Psoas muscle (tissue), 8 donors: ENCODE measurements around the gene LCE3D. TPM values are rescaled to one million over a fixed set of nuclear protein-coding genes. Genes with fewer than 3 reads are reported as not detected.

ENCODE experiments used
- ATAC-seq, 4 donors: fragments of 200-7000 bp; cut with Tn5 transposase; one replicate each; pipeline ENCODE4 v1.9.1; 2020; ENCODE audit warnings: moderate library complexity in 3 of 4, mild to moderate bottlenecking in 2 of 4
- DNase-seq, 2 donors: peaks; one replicate each; pipeline ENCODE4 v3.0.0-alpha.2; 2020
- H3K27ac ChIP-seq: fragments of 200-600 bp; one replicate; pipeline ENCODE4 v1.8.0; 2022
- H3K27me3 ChIP-seq, 3 donors: fragments of 200-600 bp in 1 of 3; one replicate each; pipeline versions ENCODE4 v1.6.1 to v1.8.0; 2013 to 2022; ENCODE audit warnings: low read length in 2 of 3, mild to moderate bottlenecking in 2 of 3, moderate library complexity in 1 of 3; ENCODE audit not compliant: insufficient read depth in 3 of 3
- H3K36me3 ChIP-seq, 2 donors: fragments of 200-600 bp in 1 of 2; one replicate each; pipeline versions ENCODE4 v1.6.1 to v1.8.0; 2013 to 2022; ENCODE audit warnings: low read depth in 1 of 2, mild to moderate bottlenecking in 1 of 2, moderate library complexity in 1 of 2; ENCODE audit not compliant: insufficient read depth in 1 of 2
- H3K4me1 ChIP-seq: fragments of 200-600 bp; one replicate; pipeline ENCODE4 v1.8.0; 2022
- H3K4me3 ChIP-seq: fragments of 200-600 bp; one replicate; pipeline ENCODE4 v1.8.0; 2022; ENCODE audit warnings: mild to moderate bottlenecking
- H3K9me3 ChIP-seq: fragments of 200-600 bp; one replicate; pipeline ENCODE4 v1.8.0; 2022
- WGBS, 3 donors: extraction: QIAGEN DNeasy Blood & Tissue Kit; methylation state at CpG; one replicate each; pipeline versions ENCODE4 v1.1.6 to v1.1.7; 2013; 5-methylcytosine and 5-hydroxymethylcytosine counted together
- intact Hi-C, 2 donors: fragments of 100-400 bp; cut with DNase I; formaldehyde crosslinking; loops; one replicate each; pipeline versions ENCODE4 v1.11.0 to v1.14.2; 2022
- polyA plus RNA-seq, 3 donors: library from polyadenylated mRNA; stranded (reverse); fragments of 200-250 nt; gene quantifications; one replicate each; pipeline ENCODE4 v1.2.3, GENCODE V29; 2013
- total RNA-seq, 4 donors: library from RNA; stranded (reverse); fragmentation: NEBNext Ultra II Directional in 2 of 4; extraction: Animal tissue kit (Norgen Biotek cat#: 25700) in 2 of 4; gene quantifications; one replicate each; pipeline versions ENCODE4 v1.2.1 to v1.2.4, GENCODE V29; 2021 to 2023
- TF ChIP-seq, protein P1 (sequence below): fragments of 200-600 bp; IDR thresholded peaks from one replicate; pipeline ENCODE4 v1.8.0; 2022; ENCODE audit warnings: antibody characterized with exemption
- donor health status: healthy with polysubstance abuse.
- donor health status: DM: no; HTN: no; CAD: no; lungs with moderate emphysema.
- donor health status: Bipolar disorder and iron deficiency.
- donor health status: healthy.
- donor health status: DM: yes; HTN: yes; CAD: no.
- donor health status: DM: no; HTN: no; CAD: no.
- donor health status: DM: no; HTN: no; CAD: no.
- donor health status: DM: yes; HTN: yes; CAD: no.

Gene LCE3D
- total and polyA plus RNA-seq, 7 donors: not detected

DNA sequence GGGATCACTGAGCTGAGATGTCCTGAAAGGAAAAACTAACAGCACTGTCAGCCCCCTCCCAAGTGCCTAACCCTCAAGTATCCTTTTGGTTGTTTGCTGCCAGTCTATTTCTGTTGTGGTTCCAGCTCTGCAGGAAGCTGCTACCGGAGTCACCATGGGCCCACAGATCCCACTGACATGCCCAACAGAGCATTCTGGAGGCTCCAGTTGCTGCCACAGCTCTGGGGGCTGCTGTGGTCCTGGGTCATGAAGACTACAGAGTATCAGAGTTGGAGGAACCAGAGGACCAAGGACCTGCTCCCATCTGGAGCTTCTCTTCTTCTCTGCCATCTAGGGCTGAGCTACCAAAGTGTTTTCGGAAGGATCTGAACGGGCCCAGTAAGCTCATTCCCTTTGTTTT is 41.7 kb upstream of the LCE3D start:
- intact Hi-C loops: no loop called here

DNA sequence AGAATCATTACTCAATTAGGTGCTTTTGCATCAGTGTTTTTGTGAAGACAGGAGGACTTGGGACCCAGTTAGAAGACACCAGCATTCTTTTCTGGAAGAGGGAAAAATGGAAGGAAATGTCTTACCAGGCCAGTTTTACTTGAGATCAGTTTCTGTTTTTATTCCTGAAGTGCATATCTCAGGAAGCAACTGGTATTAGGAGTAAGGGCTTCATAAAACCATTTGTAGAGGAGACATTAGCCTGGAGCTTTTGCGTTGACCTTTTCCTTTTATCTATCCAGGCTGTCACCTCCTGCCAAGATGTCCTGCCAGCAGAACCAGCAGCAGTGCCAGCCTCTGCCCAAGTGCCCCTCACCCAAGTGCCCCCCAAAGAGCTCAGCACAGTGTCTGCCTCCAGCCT is 33.2 kb upstream of the LCE3D start, which contains the start of gene LCE3B:
Gene LCE3B (plus strand): TSS at position 301 of the 400 bp plus-strand sequence. CDS start 0 bp downstream, at position 301.
- ATAC-seq (no peak), DNase-seq (no peak)
- Histone ChIP-seq H3K36me3 (no peaks in the 10 kb centered on the region), H3K27me3 (no peaks in the 10 kb centered on the region), H3K27ac (no peak within 1 kb of the TSS), H3K4me3 (no peak within 1 kb of the TSS), H3K4me1 (no peaks in the 10 kb centered on the region), H3K9me3 (peaks cover 9% of the 10 kb centered on the region)
- TF ChIP-seq, protein P1, sequence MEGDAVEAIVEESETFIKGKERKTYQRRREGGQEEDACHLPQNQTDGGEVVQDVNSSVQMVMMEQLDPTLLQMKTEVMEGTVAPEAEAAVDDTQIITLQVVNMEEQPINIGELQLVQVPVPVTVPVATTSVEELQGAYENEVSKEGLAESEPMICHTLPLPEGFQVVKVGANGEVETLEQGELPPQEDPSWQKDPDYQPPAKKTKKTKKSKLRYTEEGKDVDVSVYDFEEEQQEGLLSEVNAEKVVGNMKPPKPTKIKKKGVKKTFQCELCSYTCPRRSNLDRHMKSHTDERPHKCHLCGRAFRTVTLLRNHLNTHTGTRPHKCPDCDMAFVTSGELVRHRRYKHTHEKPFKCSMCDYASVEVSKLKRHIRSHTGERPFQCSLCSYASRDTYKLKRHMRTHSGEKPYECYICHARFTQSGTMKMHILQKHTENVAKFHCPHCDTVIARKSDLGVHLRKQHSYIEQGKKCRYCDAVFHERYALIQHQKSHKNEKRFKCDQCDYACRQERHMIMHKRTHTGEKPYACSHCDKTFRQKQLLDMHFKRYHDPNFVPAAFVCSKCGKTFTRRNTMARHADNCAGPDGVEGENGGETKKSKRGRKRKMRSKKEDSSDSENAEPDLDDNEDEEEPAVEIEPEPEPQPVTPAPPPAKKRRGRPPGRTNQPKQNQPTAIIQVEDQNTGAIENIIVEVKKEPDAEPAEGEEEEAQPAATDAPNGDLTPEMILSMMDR: no peak
- intact Hi-C loops: no loop called here
- WGBS, 3 donors: 79 to 89% methylated on average over 1 of the region's 1 CpG; no CpG with 5 or more reads in 1 of the 3 donors

More for the DNA sequence above, 41.7 kb upstream of the LCE3D start:
- H3K9me3 ChIP-seq: peaks cover 12% of the 10 kb centered on the region
- H3K27me3 ChIP-seq: no peaks in the 10 kb centered on the region
- no peak overlapping the region for H3K27ac ChIP-seq
- no peak overlapping the region for H3K4me3 ChIP-seq
- H3K36me3 ChIP-seq: no peaks in the 10 kb centered on the region
- DNase-seq (no peak), ATAC-seq (no peak)
- no peaks in the 10 kb centered on the region for H3K4me1 ChIP-seq
- TF ChIP-seq, protein P1: no peak
- 35 to 55% (median 50%) methylated on average over 3 of the region's 3 CpGs for WGBS, 3 donors

- intact Hi-C loops: no loop called here
- TF ChIP-seq, protein P1: no peak
- H3K4me1 ChIP-seq: no peaks in the 10 kb centered on the region
- H3K36me3 ChIP-seq: no peaks in the 10 kb centered on the region
- H3K27me3 ChIP-seq: no peaks in the 10 kb centered on the region
- H3K4me3 ChIP-seq: no peak within 1 kb of the TSS
- no peak for DNase-seq
- 66 to 76% methylated on average over 4 of the region's 4 CpGs; no CpG with 5 or more reads in 1 of the 3 donors for WGBS, 3 donors
- ATAC-seq: no peak
- no peak within 1 kb of the TSS for H3K27ac ChIP-seq
- H3K9me3 ChIP-seq: no peaks in the 10 kb centered on the region
Measured at GRCh38 chr1:152599934-152600333, 19.6 kb upstream of the LCE3D start, which contains the start of gene LCE3C. Gene LCE3C, plus strand, starts transcription at chr1:152600234. Its CDS starts 498 bp downstream, at chr1:152600732.

- no peak for ATAC-seq
- no peaks in the 10 kb centered on the region for H3K4me1 ChIP-seq
- intact Hi-C loops: no loop called here
- H3K4me3 ChIP-seq: no peak overlapping the region
- WGBS, 3 donors: 84 to 88% methylated on average over 2 of the region's 2 CpGs; no CpG with 5 or more reads in 1 of the 3 donors
- H3K27me3 ChIP-seq: no peaks in the 10 kb centered on the region
- H3K27ac ChIP-seq: no peak overlapping the region
- TF ChIP-seq, protein P1: no peak
- no peak for DNase-seq
- H3K36me3 ChIP-seq: no peaks in the 10 kb centered on the region
- no peaks in the 10 kb centered on the region for H3K9me3 ChIP-seq
Measured at GRCh38 chr1:152596986-152597385, 16.7 kb upstream of the LCE3D start.

GRCh38 chr1:152585586-152585985 is 5.3 kb upstream of the LCE3D start:
- ATAC-seq (no peak), DNase-seq (no peak)
- no peak overlapping the region for H3K27ac ChIP-seq
- no peaks in the 10 kb centered on the region for H3K4me1 ChIP-seq
- TF ChIP-seq, protein P1: no peak
- no peaks in the 10 kb centered on the region for H3K36me3 ChIP-seq
- H3K9me3 ChIP-seq: no peaks in the 10 kb centered on the region
- intact Hi-C loops: no loop called here
- WGBS, 3 donors: 51 to 64% methylated on average over 1 of the region's 1 CpG; no CpG with 5 or more reads in 1 of the 3 donors
- H3K27me3 ChIP-seq: no peaks in the 10 kb centered on the region
- H3K4me3 ChIP-seq: no peak overlapping the region
